AG08396 (cell line): ENCODE results near the gene ELMO2.
A peak's percentile ranks its signal among the peaks of the same experiment; 100 is the strongest.

Experiments used
- DNase-seq: peaks from one replicate; pipeline ENCODE4 v3.0.0; 2012; ENCODE audit warnings: low spot score, mixed read lengths

Gene ELMO2, protein sequence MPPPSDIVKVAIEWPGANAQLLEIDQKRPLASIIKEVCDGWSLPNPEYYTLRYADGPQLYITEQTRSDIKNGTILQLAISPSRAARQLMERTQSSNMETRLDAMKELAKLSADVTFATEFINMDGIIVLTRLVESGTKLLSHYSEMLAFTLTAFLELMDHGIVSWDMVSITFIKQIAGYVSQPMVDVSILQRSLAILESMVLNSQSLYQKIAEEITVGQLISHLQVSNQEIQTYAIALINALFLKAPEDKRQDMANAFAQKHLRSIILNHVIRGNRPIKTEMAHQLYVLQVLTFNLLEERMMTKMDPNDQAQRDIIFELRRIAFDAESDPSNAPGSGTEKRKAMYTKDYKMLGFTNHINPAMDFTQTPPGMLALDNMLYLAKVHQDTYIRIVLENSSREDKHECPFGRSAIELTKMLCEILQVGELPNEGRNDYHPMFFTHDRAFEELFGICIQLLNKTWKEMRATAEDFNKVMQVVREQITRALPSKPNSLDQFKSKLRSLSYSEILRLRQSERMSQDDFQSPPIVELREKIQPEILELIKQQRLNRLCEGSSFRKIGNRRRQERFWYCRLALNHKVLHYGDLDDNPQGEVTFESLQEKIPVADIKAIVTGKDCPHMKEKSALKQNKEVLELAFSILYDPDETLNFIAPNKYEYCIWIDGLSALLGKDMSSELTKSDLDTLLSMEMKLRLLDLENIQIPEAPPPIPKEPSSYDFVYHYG

DNA sequence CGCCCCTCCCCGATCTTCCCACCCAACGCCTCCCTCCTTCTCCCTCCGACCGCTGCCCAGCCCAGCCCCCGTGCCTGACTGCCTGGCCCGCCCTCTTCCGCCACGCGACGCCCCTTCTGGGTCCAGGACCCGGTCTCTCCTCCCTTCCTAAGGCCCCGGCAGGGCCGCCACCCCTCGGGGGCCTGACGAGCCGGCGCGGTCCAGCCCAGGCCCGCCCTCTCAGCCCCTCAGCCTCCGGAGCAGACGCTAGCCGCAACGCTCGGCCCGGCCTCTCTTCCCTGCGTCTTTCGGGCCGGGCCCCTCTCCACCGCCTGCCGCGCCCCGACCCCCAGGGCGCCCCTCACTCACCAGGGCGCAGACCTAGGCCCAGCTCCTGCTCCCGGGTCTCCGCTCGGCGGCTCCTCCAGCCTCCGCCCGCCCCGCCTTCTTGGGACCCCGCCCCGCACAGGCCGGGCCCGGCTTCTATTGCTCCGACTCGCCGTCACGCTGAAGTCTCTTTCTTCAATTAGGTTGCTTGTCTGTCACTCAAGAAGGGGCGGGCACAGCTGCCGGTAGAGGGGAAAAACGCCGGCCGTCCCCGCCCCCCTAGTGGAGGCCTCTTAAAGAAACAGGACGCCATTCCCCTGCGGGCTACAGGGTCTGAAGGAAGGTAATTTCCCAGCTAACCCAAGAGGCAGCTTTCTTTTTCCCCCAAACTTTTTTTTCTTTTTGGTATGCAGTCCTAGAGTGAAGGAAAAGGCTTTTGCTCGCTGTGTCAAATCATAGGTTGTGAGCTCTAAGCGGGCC, at the start of gene ELMO2:
Gene ELMO2 (minus strand): TSS at position 416 of the 786 bp plus-strand sequence. CDS start 12,133 bp downstream, outside the sequence.
- peak; percentile 96 for DNase-seq

DNA sequence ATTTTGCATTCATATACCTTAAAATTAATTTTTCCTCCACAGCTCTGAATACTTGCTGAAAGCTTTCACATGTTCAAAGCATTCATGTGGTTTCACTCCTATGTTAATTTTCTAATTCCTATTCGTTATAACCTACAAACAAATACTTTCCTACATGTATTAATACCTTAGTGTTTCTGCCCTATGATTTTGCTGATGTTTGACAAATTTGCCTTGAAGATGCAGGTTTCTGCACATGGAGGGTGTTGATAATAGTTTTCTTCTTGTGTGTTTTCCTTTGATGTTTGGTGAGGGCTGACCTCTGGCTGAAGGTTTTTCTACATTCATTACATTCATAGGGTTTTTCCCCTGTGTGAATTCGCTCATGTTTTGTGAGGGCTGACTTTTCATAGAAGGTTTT, 49.3 kb upstream of the ELMO2 start:
- no peak for DNase-seq

DNA sequence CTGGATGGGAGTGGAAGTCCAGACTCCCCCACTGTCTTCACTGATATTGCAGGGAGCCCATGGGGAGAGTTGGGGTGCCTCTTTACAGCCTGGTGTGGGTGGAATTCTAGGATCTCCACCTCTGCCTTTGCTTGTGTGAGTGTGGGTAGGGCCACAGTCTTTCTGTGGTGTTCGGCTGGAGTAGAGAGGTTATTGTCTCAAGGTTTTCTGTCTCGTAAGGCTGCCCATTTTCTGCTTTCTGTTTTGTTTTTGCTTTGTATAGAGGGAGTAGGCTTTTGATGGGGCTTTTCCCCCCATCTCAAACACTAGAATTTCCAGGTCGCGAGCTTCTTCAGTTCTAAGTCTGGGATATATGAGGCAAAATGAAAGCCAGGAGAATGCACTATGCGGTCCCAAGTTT, 40.4 kb upstream of the ELMO2 start:
- no peak for DNase-seq

DNA sequence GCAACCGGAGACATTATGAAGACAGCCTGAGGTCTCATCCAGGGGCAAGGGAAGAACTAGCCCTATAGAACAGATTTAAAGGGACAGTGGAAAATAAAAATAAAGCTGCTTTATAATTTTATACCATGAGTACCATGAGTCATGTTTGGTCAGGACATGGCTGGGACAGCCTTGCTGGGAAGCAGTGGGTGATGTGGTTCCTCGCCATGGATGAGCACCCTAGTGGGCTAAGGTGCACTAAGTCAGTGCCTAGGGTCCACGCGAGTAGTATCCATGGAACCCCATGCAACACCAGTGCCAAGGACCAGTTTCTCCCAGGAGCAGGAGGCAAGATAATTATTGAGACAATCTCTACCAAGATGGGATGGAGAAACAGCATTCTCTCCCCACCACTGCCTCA, 33.4 kb upstream of the ELMO2 start:
- no peak for DNase-seq

DNA sequence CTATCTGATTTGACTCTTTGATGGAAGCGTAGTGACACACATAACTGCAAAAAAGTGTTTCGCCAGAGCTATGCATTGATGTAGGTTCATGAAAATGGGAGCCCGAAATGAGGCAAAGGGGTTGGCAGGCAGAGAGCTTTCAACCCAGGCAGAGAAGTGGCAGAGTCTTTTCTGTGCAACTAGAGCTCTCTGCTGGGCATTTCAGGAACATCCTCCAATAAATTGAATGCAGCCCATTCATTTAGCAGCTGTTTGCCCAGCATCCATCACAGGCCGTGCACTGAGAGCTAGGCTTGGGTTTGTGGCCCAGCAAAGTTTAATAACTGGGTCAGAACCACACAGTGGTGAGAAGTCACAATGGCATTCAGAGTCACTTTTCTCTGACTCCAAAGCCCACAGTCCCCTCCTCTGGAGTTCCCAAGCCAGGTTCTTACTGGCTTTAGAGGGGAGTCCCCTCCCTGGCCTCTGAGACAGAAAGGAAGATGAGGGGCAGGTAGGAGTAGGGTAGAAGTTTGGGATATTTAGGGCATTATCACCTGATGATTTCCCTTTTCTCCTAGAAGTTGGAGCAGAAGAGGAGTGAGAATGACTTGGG, 31.8 kb upstream of the ELMO2 start:
- DNase-seq = peak; percentile 61

DNA sequence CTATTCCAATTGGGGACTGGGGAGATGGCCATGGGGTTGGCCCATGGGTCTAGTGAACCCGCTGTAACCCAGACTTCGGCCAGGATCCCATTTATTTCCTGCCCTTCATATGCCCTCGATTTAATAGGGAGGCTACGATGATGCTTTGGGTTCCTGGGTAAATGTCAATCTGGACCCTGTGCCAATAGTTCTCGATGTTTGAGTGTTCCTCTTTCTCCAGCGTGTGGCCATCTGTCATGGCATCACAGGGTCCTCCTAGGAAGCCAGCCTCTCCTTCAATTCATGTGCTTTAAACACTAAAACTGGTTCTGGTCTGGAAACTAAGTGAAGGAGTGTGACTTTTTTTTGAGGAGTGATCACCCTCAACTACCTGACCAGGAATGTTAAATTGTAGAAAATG, 28.7 kb upstream of the ELMO2 start:
- no peak for DNase-seq

DNA sequence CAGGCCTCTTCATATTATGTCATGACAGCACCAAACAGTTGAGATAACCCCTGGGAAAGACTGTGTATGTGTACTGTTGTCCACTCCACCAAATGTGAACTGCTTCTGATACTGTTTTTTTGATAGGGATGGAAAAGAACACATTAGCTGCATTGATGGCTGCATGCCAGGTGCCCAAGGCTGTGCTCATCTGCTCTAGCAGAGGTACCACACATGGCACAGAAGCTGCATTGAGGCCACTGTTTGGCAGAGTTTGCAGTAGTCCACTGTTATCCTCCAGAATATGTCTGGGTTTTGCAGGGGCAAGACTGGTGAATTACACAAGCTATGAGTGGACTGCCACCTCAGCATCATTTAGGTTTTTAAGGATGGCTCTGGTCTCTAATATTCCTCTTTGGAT, 28.2 kb upstream of the ELMO2 start:
- DNase-seq = no peak

DNA sequence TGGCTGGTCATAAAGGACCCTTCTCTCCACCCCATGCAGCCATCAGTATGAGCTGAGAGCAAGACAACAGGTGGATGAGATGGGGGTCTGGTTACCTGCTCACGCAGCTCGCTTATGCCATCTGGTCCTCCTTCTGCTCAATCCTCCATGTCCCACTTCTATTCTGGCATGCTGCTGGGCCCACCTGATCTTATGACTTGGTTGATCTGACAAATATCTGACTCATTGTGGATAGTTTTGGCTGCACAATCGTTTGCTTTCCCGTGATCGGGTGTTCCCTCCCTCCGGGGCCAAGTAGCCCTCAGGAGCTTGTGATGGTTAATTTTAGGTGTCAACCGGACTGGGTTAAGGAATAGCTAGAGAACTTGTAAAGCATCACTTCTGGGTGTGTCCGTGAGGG, 26.6 kb upstream of the ELMO2 start:
- DNase-seq = no peak

DNA sequence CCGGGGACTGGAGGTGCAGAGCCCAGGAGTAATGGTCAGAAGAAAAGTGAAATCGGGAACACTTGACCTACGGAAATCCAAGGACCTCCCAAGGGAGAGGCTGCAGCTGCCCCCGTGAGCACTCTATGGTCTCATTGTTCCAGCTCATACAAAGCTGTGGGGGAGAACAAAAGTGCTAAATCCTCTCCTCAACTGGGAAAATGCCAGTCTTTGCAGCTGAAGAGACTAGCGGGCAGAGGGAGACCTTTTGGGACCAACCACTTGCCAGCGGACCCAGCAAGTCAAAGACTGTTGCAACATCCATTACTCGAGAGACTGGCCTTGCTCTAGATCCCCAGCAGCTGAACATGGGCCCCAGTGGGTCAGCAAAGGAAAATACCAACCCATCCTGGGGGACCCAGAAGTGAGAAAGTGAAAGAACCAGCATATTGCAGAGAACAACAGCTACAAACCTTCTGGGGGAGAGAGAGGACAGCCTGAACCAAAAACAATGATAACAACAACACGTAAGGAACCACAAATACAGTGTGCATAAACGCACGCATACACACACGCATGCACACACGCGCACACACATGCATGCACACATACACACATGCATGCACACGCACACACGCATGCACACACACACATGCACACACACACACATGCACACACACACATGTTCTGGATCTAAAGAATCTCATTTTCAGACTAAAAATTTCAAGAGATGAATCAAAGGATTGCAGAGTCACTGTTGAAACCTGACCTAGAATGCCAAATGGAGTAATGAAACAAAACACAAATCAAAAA, 24.7 kb upstream of the ELMO2 start:
- no peak for DNase-seq

DNA sequence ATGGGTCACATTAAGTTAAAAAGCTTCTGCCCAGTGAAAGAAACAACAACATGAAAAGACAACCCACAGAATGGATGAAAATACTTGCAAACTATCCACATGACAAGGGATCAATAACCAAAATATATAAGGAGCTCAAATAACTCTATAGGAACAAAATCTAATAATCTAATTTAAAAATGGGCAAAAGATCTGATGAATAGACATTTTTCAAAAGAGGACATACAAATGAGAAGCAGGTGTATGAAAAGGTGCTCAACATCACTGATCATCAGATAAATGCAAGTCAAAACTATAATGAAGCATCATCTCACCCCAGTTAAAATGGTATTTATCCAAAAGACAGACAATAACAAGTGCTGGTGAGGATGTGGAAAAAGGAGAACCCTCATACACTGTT, 21.0 kb upstream of the ELMO2 start:
- no peak for DNase-seq

DNA sequence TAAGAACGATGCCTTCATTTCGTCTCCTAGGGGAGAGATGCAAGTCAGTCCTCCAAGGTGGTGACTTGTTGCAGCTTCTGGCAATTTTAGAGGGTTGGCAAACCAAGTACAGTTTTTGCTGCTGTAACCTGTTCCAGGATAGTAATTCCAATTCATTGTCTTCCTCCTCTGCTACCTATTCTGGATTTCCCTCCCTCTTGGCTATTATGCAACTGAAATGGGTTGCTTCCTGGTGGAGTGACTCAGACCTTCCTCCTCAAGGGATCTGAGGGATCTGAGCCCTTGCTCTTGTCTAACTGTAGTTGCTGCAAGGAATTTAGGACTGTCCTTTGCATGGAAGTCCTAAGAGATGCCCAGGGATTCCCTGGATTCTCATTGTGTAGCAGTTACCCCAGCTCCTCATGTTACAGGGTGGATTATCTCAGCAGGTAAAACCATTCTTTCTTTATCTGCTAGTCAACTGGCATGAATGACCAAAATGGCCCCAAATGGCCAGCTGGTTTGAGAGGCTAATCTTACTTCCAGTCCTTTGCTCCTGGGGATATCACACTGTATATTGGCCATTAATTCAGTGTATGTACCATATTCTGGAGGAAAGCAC, 17.6 kb upstream of the ELMO2 start:
- no peak for DNase-seq

DNA sequence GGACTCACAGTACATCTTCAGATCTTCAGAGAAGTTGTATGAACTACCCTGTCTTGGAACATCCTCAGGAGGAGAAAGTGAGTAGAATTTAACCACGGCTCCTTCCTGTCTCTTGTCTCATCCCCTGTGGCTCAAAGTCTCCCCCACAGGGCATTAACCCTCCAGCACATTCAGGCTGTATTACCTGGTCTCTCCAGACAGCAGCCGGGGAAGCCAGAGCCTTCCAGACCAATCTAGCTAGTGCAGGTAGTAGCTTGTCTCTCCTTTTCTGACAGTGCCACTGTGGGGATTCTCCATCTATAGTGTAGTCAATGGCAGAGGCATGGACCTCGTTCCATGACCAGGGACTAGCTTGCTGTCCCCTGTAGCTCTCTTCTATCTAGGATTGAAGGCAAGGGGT, 16.9 kb upstream of the ELMO2 start:
- DNase-seq = no peak

DNA sequence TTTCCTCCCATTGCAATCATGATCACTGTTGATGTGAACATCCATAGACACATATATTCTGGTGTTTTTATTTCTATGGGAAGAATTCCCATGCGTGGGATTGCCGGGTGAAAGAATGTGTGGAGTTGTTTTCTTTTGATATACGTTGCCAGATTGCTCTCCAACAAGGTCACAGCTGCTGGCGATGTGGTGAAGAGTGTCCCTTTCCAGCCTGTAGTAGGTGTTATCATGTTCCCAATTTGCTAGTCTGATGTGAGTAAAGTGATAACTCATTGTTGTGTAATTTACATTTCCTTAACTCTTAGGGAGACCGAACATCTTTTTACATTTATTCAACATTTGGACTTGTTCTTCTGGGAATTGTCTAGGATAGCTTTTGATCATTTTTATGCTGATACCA, 14.5 kb upstream of the ELMO2 start:
- DNase-seq = no peak

DNA sequence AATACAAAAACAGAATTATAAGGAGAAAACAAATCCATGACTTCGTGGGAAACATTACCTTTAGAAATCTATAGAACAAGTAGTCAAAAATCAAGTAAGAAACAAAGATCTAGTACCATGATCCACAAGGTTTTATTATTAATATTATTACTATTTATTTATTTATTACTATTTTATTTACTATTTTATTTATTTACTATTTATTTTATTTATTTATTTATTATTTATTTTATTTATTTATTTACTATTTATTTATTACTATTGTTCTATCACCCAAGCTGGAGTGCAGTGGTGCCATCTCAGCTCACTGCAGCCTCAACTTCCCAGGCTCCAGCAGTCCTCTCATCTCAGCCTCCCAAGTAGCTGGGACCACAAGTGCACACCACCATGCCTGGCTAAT, 13.5 kb upstream of the ELMO2 start:
- DNase-seq = no peak

DNA sequence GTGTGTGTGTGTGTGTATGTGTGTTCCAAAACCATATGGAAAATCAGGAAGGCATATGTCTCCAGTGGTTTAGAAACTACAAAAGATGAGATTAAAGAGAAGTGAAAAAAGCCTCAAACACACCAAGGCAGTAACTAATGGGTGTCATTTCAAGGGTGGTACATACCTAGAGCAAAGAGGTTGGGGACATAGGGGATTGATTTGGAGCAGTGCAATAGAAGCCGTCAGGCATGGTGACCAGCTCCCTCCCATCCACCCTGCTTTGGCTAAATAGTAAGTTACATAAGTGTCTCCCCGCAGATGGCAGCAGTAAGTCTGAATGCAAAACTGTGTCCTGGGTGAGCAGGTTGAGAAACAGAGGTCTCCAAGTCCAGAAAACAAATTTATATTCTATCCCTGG, 10.4 kb upstream of the ELMO2 start:
- no peak for DNase-seq

DNA sequence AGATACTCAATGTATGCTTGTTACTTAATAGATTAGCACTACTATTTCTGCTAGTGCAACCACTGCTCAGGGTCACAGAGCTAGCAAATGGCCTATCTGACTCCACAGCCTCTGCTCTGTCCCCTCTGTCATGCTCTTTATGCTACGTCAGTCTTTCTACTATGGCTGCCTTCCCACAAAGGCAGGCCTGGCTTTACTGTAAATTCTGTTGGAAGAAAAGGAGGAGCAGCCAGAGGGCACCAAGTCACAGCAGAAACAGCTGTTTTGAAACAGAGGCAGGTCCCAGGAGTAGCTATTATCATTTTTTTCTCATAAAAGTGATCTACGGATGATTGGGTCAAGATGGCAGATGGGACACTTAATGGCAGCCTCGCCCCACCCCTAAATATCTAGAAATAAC, 10.0 kb upstream of the ELMO2 start:
- DNase-seq = no peak

DNA sequence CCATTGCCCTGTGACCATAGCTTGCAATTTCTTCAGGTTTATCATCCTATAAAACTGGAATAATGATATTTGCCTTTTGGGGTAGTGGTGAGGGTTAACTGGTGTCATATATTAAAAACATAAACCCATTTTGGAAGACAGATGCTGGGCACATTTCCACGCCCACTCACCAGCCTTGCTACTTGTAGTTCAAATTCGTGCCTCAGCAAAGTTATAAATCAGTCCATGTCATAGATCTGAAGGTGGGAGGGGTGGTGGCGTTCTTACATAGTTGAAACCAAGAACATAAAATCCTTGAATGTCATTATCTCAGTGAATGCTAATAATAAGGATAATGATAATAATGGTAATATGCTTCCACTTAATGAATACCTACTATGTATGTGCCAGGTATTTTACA, 9.4 kb upstream of the ELMO2 start:
- no peak for DNase-seq

DNA sequence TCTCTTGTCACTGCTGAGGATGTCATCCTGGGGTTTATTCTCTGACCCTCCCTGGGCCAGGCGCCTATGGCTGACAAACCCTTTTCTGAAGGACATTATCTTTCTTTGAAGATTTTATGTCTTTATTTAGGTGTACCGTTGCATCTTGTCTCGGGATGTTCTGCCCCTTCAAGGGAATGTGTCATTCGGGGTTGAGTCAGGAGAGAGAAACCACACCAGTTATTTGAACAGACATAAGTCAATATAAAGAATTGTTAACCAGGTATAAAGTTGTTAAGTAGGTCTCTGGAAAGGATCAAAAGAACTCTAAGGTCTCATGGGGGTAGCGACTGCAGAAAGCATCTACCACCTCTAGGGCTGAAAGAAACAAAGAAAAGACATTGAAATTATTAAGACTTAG, 8.2 kb upstream of the ELMO2 start:
- no peak for DNase-seq

DNA sequence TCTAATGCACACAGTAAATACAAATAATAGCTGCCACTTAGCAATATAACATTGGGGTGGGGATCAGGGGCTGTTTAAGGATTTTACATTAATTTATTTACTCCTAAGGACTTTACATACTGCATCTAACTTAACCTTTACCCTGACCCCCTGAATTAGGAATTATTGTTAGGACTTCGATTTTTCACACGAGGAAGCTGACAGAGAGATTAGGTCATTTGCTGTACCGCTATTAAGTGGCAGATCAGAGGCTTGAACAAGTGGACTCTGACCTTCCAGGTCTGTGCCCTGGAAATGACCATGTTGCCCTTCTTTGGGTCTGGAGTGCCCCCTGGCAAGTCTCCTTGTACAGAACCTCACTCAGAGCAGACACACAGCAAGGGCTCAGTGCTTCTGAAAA, 5.2 kb upstream of the ELMO2 start:
- no peak for DNase-seq

DNA sequence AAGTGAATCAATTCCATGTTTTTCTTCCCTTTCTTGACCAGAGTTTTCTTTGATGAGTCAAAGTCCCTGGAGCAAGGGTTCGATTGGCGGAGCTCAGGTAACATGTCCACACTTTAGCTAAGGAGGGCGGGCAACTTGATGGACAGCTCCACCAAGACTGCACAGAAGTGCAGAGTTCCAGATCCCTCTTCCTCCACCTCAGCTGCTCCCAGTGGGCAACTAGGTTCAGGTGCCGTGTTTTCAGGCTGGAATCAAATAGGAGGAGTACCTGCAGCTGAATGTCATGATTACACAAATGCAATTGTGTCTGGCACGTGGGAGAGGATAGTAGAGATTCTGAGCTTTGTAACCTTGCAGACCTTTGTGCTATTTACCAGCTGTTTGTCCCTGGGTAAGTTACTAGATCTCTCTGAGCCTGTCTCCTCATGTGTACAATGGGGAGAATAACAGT, 1.9 kb upstream of the ELMO2 start:
- no peak for DNase-seq

DNA sequence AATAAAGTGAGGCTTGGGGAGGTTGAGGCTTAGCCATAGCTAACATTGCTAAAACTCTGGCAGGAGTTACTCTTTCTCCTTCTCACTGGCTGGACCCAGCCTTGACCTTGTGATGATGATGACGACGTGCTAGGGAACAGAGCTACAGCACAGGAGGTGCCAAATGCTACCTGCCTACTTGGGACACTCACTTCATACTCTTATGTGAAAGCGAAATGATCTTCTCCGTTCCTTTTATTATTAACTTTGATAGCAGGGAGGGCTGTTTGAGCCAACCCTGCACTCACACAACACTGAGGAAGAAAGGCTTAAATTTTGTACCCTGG, 1.2 kb upstream of the ELMO2 start:
- DNase-seq = no peak
